GM12873 (cell line): Measurements from ENCODE around the gene NCCRP1.

ENCODE experiments used
- CTCF ChIP-seq: IDR thresholded peaks from 2 replicates; pipeline ENCODE4 v1.5.1; 2012; ENCODE audit warnings: low read depth, mild to moderate bottlenecking, moderate library complexity, low read length, control low read depth; ENCODE audit not compliant: insufficient read depth; ENCODE audit errors: missing control alignments

The NCCRP1 gene

DNA sequence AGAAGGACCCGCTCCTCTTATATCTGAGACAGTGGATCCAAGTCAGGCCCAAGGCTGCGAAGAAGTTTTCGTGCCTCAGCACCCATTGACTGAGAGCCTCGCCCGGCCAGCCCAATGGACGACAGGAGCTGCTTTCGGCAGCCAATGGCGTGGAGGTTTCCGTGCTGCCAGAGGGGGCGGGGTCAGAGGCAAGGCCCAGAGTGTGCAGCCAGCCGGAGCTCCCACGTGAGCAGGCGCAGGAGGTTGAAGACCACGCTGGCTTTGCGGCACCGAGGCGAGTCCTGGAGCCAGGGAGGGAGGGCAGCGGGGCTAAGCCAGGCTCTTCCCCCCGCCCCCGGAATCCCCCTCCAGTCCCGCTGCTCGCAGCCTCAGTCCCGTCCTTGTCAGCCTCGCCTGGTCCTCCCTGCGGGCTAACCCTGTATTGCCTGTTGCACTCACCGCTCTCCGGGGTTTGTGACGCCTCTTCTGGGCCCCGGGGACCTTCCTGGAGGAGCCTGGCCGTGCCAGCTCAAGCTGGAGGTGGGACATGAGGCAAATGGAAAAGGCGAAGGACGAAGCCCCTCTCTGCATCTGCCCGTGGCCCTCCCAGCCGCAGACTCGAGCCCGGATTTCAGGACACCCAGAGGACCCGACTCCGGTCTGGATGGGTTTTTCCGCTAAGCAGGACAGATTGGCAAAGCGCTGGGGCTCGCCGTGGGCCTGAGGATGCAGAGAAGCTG lies 50.3 kb downstream of the NCCRP1 start:
- TF ChIP-seq CTCF: no peak

DNA sequence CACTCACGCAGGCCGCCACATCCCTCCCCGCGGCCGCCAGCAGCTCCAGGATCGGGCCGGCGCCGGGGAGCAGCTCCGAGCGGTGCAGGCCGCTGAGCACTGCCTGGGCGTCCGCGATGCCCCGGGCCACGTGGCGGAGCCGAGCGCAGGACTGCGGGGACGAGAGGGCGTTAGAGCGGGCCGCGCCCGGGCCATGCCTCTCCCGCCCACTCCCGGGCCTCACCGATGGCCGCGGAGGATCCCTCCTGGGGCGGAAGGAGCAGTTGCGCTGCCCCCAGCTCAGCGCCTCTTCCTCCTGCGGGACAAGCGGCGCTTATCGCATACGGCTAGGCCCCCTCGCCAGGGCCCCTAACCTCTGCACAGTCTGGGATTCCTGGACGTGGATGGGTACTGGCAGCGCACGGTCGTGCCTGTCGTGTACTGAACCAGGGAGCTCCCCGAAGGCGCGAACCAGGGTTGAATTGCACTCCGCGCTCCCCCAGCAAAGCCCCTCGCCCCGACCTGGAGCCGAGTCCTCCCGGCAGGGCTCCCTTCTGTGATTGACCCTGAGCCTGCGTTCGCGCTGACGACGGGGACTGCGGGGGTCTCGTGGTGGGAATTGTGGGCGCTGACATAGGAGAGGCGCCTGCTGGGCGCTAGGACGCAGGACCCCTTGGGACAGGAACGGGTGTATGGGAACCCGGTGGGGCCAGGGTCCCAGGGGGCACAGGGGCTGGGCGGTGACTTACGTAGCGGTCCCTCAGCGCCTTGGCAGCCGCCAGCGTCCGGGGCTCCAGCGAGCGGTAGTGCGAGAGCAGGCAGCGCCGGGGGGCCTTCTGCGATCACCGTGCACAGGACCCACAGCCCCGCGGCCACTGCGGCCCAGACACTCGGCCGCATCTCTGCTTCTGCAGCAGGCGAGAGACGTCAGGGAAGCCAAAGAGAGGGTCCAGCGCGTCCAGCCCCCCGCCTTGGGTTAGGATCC lies 51.2 kb downstream of the NCCRP1 start:
- TF ChIP-seq CTCF: no peak

- no peak for TF ChIP-seq CTCF
Measured at GRCh38 chr19:39248806-39249205, 52.0 kb downstream of the NCCRP1 start, which contains the start of gene IFNL4. TSS of gene IFNL4 (minus strand) at chr19:39248856.

GRCh38 chr19:39251081-39251480 lies 54.3 kb downstream of the NCCRP1 start:
- no peak for TF ChIP-seq CTCF
